CD14-positive monocyte (primary cell): Measurements from ENCODE around the gene QSOX1. TPM values are rescaled to one million over a fixed set of nuclear protein-coding genes. Genes with fewer than 3 reads are reported as not detected.

Source experiments
- DNase-seq, 3 donors: peaks; one replicate each; pipeline ENCODE4 v3.0.0-alpha.2; 2011 to 2022
- H2AFZ ChIP-seq: 2 replicates; pipeline ENCODE4 v1.6.0; 2012; ENCODE audit warnings: mild to moderate bottlenecking, low read depth, low read length, inconsistent platforms; ENCODE audit not compliant: insufficient read depth, poor library complexity, severe bottlenecking
- H3K27ac ChIP-seq, 2 donors: 1 replicate in 1 of 2; 2 replicates in 1 of 2; pipeline ENCODE4 v1.5.1; 2012 to 2013; ENCODE audit warnings: low read length in 2 of 2, control low read depth in 1 of 2, inconsistent platforms in 1 of 2, low read depth in 1 of 2, mild to moderate bottlenecking in 1 of 2
- H3K27me3 ChIP-seq, 2 donors: one replicate each; pipeline versions ENCODE4 v1.6.0 to v1.6.1; 2011 to 2013; ENCODE audit warnings: low read length in 2 of 2; ENCODE audit not compliant: control insufficient read depth in 2 of 2, insufficient read depth in 2 of 2
- H3K36me3 ChIP-seq, 2 donors: replicated peaks in 1 of 2; 1 replicate in 1 of 2; 2 replicates in 1 of 2; pipeline versions ENCODE4 v1.5.1 to v1.6.1; 2012 to 2013; ENCODE audit warnings: low read length in 2 of 2, control low read depth in 1 of 2, inconsistent platforms in 1 of 2, mild to moderate bottlenecking in 1 of 2; ENCODE audit not compliant: insufficient read depth in 2 of 2, control insufficient read depth in 1 of 2
- H3K4me1 ChIP-seq, 2 donors: 1 replicate in 1 of 2; 2 replicates in 1 of 2; pipeline versions ENCODE4 v1.5.1 to v1.6.1; 2012 to 2013; ENCODE audit warnings: low read length in 2 of 2, control low read depth in 1 of 2, inconsistent platforms in 1 of 2, mild to moderate bottlenecking in 1 of 2, moderate library complexity in 1 of 2; ENCODE audit not compliant: insufficient read depth in 2 of 2, control insufficient read depth in 1 of 2
- H3K4me2 ChIP-seq: replicated peaks from 2 replicates; pipeline ENCODE3; 2012; ENCODE audit warnings: low read length, moderate library complexity, mild to moderate bottlenecking; ENCODE audit not compliant: poor library complexity, severe bottlenecking; ENCODE audit errors: extremely low read depth
- H3K4me3 ChIP-seq, 3 experiments: fragments of 200-600 bp in 1 of 3; sonication (generic) in 1 of 3; replicated peaks in 1 of 3; 1 replicate in 2 of 3; 2 replicates in 1 of 3; pipeline ENCODE4 v1.5.1; 2011 to 2013; ENCODE audit warnings: low read length in 3 of 3, mild to moderate bottlenecking in 3 of 3, control low read depth in 2 of 3, low read depth in 2 of 3, inconsistent platforms in 1 of 3, moderate library complexity in 1 of 3
- H3K79me2 ChIP-seq: 2 replicates; pipeline ENCODE4 v1.6.0; 2012; ENCODE audit warnings: mild to moderate bottlenecking, control low read depth, inconsistent platforms, low read length, moderate library complexity; ENCODE audit not compliant: insufficient read depth
- H3K9ac ChIP-seq: 2 replicates; pipeline ENCODE4 v1.6.0; 2017; ENCODE audit warnings: low read length, mild to moderate bottlenecking; ENCODE audit not compliant: insufficient read depth, poor library complexity, severe bottlenecking
- H3K9me3 ChIP-seq, 2 donors: replicated peaks in 1 of 2; 1 replicate in 1 of 2; 2 replicates in 1 of 2; pipeline versions ENCODE4 v1.5.1 to v1.6.1; 2012 to 2013; ENCODE audit warnings: low read length in 2 of 2, control low read depth in 1 of 2; ENCODE audit not compliant: control insufficient read depth in 1 of 2, insufficient read depth in 1 of 2
- H4K20me1 ChIP-seq: 2 replicates; pipeline ENCODE4 v1.6.0; 2012; ENCODE audit warnings: mild to moderate bottlenecking, low read length, control low read depth, moderate library complexity; ENCODE audit not compliant: insufficient read depth
- H3K27ac Mint-ChIP-seq, 7 donors: one replicate each; pipeline ENCODE4 v1.8.0; 2020; ENCODE audit warnings: mild to moderate bottlenecking in 7 of 7, mixed read lengths in 7 of 7, moderate library complexity in 6 of 7, inconsistent platforms in 2 of 7
- H3K27me3 Mint-ChIP-seq, 3 donors: one replicate each; pipeline ENCODE4 v1.8.0; 2021 to 2022; ENCODE audit warnings: low read depth in 3 of 3, mild to moderate bottlenecking in 3 of 3, mixed read lengths in 3 of 3, moderate library complexity in 3 of 3, inconsistent platforms in 1 of 3
- H3K36me3 Mint-ChIP-seq, 2 donors: one replicate each; pipeline ENCODE4 v1.8.0; 2020; ENCODE audit warnings: mixed read lengths in 2 of 2, inconsistent platforms in 1 of 2, mild to moderate bottlenecking in 1 of 2
- H3K4me1 Mint-ChIP-seq: one replicate; pipeline ENCODE4 v1.8.0; 2020; ENCODE audit warnings: mild to moderate bottlenecking, mixed read lengths
- H3K4me3 Mint-ChIP-seq, 2 donors: one replicate each; pipeline ENCODE4 v1.8.0; 2020; ENCODE audit warnings: mild to moderate bottlenecking in 2 of 2, mixed read lengths in 2 of 2, moderate library complexity in 1 of 2
- H3K9me3 Mint-ChIP-seq, 7 donors: one replicate each; pipeline ENCODE4 v1.8.0; 2020 to 2022; ENCODE audit warnings: mixed read lengths in 7 of 7, mild to moderate bottlenecking in 6 of 7, moderate library complexity in 6 of 7, inconsistent platforms in 2 of 7
- WGBS: methylation state at CpG from one replicate; pipeline ENCODE4 v1.1.5; 2013; ENCODE audit warnings: missing lambda C conversion rate; ENCODE audit not compliant: insufficient coverage; 5-methylcytosine and 5-hydroxymethylcytosine counted together
- intact Hi-C, 2 donors: fragments of 100-400 bp; cut with micrococcal nuclease; formaldehyde crosslinking; loops; one replicate each; pipeline versions ENCODE4 v1.15.0 to v1.15.1; 2023
- polyA plus RNA-seq, 3 donors: library from polyadenylated mRNA; depleted of rRNA in 1 of 3; unstranded in 2 of 3; stranded (reverse) in 1 of 3; fragments of 300-500 nt in 2 of 3; fragments of >200 nt in 1 of 3; fragmentation: Illumina TruSeq in 2 of 3; gene quantifications; 1 replicate in 2 of 3; 2 replicates in 1 of 3; pipeline ENCODE4 v1.2.3, GENCODE V29; 2012 to 2021
- TF ChIP-seq, protein P1 (sequence below): fragments of 200-600 bp; IDR thresholded peaks from one replicate; pipeline ENCODE4 v1.8.0; 2022; ENCODE audit warnings: antibody characterized with exemption, mild to moderate bottlenecking

The QSOX1 gene
- polyA plus RNA-seq, 3 donors: 34.5 to 86.5 (median 35.8) TPM

DNA sequence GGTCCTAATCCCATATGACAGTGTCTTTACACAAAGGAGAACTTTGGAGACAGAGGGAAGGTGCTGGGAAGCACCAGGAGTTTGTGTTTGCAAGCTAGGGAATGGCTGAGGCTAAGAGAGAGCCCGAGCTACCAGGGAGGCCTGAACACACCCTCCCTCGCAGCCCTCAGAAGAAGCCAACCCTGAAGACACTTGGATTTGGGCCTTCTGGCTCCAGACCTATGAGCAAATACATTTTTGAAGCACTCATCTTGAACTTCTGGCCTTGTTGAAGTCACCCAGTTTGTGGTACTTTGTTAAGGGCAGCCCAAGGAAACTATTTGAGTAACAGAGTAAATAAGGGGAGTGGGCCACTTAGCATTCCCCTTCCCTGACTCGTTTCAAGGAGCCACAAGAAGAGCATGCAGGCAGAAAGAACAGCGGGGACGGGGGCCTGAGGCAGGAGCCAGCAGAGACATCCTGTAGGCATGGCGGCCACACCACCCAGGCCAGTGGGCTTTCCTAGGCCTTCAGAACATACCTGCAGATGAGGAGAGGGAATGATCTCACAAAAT, 13.2 kb upstream of the QSOX1 start:
- H3K4me3 ChIP-seq: no peak overlapping the region
- peaks cover 0 to 5% (median 0%) of the 10 kb centered on the region in 7 donors for H3K9me3 Mint-ChIP-seq
- no peaks in the 10 kb centered on the region for H3K9me3 ChIP-seq
- no peak for DNase-seq
- no peak overlapping the region for H3K4me2 ChIP-seq
- intact Hi-C loops: no loop called here
- TF ChIP-seq, protein P1, sequence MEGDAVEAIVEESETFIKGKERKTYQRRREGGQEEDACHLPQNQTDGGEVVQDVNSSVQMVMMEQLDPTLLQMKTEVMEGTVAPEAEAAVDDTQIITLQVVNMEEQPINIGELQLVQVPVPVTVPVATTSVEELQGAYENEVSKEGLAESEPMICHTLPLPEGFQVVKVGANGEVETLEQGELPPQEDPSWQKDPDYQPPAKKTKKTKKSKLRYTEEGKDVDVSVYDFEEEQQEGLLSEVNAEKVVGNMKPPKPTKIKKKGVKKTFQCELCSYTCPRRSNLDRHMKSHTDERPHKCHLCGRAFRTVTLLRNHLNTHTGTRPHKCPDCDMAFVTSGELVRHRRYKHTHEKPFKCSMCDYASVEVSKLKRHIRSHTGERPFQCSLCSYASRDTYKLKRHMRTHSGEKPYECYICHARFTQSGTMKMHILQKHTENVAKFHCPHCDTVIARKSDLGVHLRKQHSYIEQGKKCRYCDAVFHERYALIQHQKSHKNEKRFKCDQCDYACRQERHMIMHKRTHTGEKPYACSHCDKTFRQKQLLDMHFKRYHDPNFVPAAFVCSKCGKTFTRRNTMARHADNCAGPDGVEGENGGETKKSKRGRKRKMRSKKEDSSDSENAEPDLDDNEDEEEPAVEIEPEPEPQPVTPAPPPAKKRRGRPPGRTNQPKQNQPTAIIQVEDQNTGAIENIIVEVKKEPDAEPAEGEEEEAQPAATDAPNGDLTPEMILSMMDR: no peak
- H3K27ac Mint-ChIP-seq: no peak overlapping the region
- peaks cover 2 to 7% (median 2%) of the 10 kb centered on the region in 3 donors for H3K27me3 Mint-ChIP-seq
- no peak overlapping the region for H3K9ac ChIP-seq
- no peaks in the 10 kb centered on the region for H3K36me3 ChIP-seq
- no peak overlapping the region for H2AFZ ChIP-seq
- WGBS: 100% methylated on average over 2 of the region's 6 CpGs
- H3K27me3 ChIP-seq: no peaks in the 10 kb centered on the region
- H3K4me1 Mint-ChIP-seq: peaks cover 9% of the 10 kb centered on the region
- no peaks in the 10 kb centered on the region for H4K20me1 ChIP-seq
- H3K36me3 Mint-ChIP-seq: no peaks in the 10 kb centered on the region
- no peak overlapping the region for H3K4me3 Mint-ChIP-seq
- H3K79me2 ChIP-seq: no peaks in the 10 kb centered on the region
- peaks cover 5 to 6% of the 10 kb centered on the region in 2 donors for H3K4me1 ChIP-seq
- no peak overlapping the region for H3K27ac ChIP-seq

DNA sequence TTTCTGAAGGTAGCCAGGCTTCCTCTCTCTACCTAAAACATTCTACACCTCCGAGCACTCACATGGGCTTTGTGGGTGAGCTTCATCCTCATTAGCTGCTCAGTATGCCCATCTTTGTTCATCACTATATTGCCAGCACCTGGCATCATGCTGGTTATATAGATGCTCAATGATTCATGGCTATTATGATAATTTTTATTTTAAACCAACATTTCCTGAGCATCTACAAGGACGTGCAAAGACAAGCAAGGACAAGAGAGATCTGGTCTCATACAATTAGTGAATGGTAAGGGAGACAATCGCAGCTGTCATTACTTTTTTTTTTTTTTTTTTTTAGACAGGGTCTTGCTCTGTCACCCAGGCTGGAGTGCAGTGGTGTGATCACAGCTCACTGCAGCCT, 11.3 kb upstream of the QSOX1 start:
- Histone ChIP-seq H3K36me3 (no peaks in the 10 kb centered on the region), H3K4me1 (no peaks in the 10 kb centered on the region), H4K20me1 (no peaks in the 10 kb centered on the region), H3K9ac (no peak overlapping the region), H3K79me2 (no peaks in the 10 kb centered on the region), H3K4me2 (no peak overlapping the region), H2AFZ (no peak overlapping the region), H3K27ac (no peak overlapping the region), H3K4me3 (no peak overlapping the region), H3K27me3 (no peaks in the 10 kb centered on the region), H3K9me3 (no peaks in the 10 kb centered on the region)
- no peak for DNase-seq
- 80% methylated on average over 1 of the region's 3 CpGs for WGBS
- Mint-ChIP-seq H3K4me3 (no peak overlapping the region), H3K4me1 (peaks cover 7% of the 10 kb centered on the region), H3K27me3 (peaks cover 2 to 7% (median 2%) of the 10 kb centered on the region in 3 donors), H3K9me3 (peaks cover 0 to 3% (median 0%) of the 10 kb centered on the region in 7 donors), H3K36me3 (no peaks in the 10 kb centered on the region), H3K27ac (no peak overlapping the region)
- intact Hi-C loops: no loop called here
- TF ChIP-seq, protein P1: no peak
